Endothelial cell (in vitro differentiated cells): ENCODE results near the gene ANKRD40CL. TPM values are rescaled to one million over a fixed set of nuclear protein-coding genes. Genes with fewer than 3 reads are reported as not detected.

Experiments used
- DNase-seq: peaks from one replicate; pipeline ENCODE4 v3.0.0; 2021; ENCODE audit warnings: low spot score
- H3K27ac Mint-ChIP-seq: one replicate; pipeline ENCODE4 v1.8.0; 2021; ENCODE audit warnings: mixed read lengths, inconsistent platforms; ENCODE audit not compliant: unreplicated experiment
- H3K27me3 Mint-ChIP-seq: one replicate; pipeline ENCODE4 v1.8.0; 2021; ENCODE audit warnings: mild to moderate bottlenecking, moderate library complexity, mixed read lengths, inconsistent platforms; ENCODE audit not compliant: unreplicated experiment
- H3K36me3 Mint-ChIP-seq: one replicate; pipeline ENCODE4 v1.8.0; 2021; ENCODE audit warnings: mild to moderate bottlenecking, low read depth, mixed read lengths, inconsistent platforms; ENCODE audit not compliant: unreplicated experiment
- H3K4me1 Mint-ChIP-seq: one replicate; pipeline ENCODE4 v1.8.0; 2021; ENCODE audit warnings: mild to moderate bottlenecking, mixed read lengths, inconsistent platforms; ENCODE audit not compliant: unreplicated experiment
- H3K4me3 Mint-ChIP-seq: one replicate; pipeline ENCODE4 v1.8.0; 2021; ENCODE audit warnings: mild to moderate bottlenecking, mixed read lengths, inconsistent platforms; ENCODE audit not compliant: unreplicated experiment
- H3K9me3 Mint-ChIP-seq: one replicate; pipeline ENCODE4 v1.8.0; 2021; ENCODE audit warnings: mixed read lengths, inconsistent platforms; ENCODE audit not compliant: unreplicated experiment
- total RNA-seq: library from RNA; stranded (reverse); fragmentation: NEBNext Ultra II Directional; extraction: Animal tissue kit (Norgen Biotek cat#: 25700); gene quantifications from one replicate; pipeline ENCODE4 v1.2.1, GENCODE V29; 2021; ENCODE audit not compliant: unreplicated experiment
- TF ChIP-seq, protein P1 (sequence below): fragments of 200-600 bp; sonication (generic); IDR thresholded peaks from one replicate; pipeline ENCODE4 v1.5.0; 2021; ENCODE audit warnings: antibody characterized with exemption; ENCODE audit not compliant: unreplicated experiment

Gene ANKRD40CL
- total RNA-seq, 1 donor from 2014 or later, result not detected

DNA sequence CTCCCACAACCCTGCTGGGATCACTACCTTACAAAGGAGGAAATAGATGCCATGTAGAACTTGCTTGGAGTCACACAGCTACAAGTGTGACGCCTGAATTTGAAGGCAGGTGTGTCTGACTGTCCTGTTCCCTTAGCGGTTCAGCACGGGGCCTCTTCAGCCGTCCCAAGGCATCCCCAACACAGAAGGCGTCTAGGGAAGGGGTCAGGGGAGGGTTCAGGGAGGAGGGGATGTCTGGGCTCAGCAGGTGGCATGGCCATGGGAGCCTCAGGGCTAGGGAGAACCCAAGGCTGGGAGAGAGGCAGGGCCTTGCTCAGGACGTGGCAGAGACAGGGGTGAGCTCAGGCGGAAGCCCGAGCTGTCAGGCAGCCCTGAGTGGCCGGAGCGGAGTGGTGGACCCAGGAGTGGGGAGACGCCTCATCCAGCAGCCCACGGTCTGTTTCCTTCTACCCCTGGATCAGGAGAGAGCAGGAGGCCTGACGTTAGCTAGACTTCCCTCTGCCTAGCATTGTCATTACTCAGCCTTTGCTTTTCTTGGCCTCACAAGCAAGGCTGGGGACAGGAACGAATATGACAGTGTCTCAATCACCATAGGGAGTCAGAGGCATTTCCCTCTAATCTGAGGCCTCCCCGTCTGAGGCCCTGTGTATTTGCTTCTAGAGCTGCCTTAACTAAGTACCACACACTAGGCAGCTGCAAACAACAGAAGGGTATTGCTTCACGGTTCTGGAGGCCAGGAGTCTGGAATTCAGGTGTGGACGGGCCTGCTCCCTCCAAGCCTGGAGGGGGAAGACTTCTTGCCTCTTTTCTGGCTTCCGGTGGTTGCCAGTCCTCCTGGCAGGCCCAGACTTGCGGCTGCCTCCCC, 31.3 kb upstream of the ANKRD40CL start:
- H3K4me1 Mint-ChIP-seq, result peaks cover 19% of the 10 kb centered on the region
- peaks cover 20% of the 10 kb centered on the region for H3K27me3 Mint-ChIP-seq
- H3K9me3 Mint-ChIP-seq, result no peaks in the 10 kb centered on the region
- no peak overlapping the region for H3K4me3 Mint-ChIP-seq
- H3K36me3 Mint-ChIP-seq, result no peaks in the 10 kb centered on the region
- no peak for DNase-seq
- TF ChIP-seq, protein P1, sequence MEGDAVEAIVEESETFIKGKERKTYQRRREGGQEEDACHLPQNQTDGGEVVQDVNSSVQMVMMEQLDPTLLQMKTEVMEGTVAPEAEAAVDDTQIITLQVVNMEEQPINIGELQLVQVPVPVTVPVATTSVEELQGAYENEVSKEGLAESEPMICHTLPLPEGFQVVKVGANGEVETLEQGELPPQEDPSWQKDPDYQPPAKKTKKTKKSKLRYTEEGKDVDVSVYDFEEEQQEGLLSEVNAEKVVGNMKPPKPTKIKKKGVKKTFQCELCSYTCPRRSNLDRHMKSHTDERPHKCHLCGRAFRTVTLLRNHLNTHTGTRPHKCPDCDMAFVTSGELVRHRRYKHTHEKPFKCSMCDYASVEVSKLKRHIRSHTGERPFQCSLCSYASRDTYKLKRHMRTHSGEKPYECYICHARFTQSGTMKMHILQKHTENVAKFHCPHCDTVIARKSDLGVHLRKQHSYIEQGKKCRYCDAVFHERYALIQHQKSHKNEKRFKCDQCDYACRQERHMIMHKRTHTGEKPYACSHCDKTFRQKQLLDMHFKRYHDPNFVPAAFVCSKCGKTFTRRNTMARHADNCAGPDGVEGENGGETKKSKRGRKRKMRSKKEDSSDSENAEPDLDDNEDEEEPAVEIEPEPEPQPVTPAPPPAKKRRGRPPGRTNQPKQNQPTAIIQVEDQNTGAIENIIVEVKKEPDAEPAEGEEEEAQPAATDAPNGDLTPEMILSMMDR, result no peak
- H3K27ac Mint-ChIP-seq, result no peak overlapping the region

DNA sequence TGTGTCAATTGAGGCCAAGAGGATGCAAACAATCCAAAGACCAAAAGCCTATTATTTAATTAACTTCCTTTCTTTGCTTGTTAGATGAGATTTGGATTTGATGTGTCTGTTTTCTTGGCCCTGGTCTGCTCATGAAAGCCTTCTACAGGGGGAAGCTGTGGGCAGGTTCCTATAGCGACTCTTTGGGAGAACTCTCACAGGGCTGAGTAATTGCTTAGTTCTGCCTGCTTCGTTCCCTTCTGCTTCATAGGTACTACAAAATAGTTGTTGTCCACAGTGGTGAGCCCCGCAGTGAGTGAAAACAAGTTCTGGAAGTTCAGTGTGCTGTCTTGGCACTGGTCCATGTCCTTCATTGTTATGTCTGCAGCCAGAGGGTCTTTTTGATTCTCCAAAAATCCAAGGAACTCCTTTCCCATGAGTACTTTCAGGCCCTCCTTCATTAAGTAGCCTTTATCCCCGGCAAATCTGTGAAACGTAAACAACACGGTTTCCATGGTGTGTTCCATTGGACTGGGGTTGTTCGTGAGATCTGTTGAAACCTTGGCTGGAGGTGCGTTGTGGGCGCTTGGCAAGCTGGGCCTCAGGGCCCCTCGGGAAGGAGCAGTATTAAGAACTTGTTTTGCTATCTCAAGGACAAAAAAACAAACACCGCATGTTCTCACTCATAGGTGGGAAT, 30.0 kb upstream of the ANKRD40CL start:
- Mint-ChIP-seq H3K36me3 (no peaks in the 10 kb centered on the region), H3K9me3 (no peaks in the 10 kb centered on the region), H3K4me3 (peak overlapping the region; percentile 73), H3K27me3 (peaks cover 18% of the 10 kb centered on the region), H3K27ac (peak overlapping the region; percentile 87), H3K4me1 (peaks cover 19% of the 10 kb centered on the region)
- TF ChIP-seq, protein P1, result no peak
- DNase-seq, result no peak

DNA sequence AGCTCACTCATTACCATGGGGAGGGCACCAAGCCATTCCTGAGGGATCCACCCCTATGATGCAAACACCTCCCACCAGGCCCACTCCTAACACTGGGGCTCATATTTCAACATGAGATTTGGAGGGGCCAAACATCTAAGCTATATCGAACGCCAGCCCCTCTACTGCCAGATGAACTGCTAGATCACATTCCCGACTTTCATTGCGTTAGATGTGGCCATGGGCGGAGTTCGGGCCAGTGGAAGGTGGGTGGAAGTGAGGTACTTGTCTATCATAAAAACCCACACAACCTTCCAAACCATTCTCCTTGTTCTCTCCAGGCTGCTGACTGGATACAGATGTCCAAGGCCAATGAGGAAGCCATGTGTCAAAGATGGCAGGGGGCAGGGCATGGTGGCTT, 27.0 kb upstream of the ANKRD40CL start:
- Mint-ChIP-seq H3K9me3 (no peaks in the 10 kb centered on the region), H3K27me3 (peaks cover 21% of the 10 kb centered on the region), H3K4me1 (peaks cover 31% of the 10 kb centered on the region), H3K4me3 (no peak overlapping the region), H3K36me3 (no peaks in the 10 kb centered on the region), H3K27ac (no peak overlapping the region)
- no peak for DNase-seq
- TF ChIP-seq, protein P1, result no peak

DNA sequence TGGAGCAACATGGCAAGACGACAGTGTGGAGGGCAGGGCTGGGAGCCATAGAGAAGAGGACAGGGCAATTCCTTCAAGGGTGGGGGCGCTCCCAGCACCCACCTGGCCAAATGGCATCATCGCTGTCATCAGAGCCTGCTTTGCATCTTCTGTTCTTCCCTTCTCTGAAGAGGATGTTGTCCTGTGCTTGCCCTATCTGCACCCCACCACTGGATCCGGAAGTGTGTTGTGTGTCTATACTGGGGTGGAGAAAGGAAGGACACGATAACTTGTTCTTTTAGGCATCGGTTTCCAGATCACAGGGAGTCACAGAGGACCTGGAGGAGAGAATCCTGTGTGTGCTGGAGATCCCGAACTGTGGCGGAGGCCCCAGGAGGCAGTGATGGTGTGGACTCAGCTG, 25.7 kb upstream of the ANKRD40CL start:
- Mint-ChIP-seq H3K4me3 (no peak overlapping the region), H3K27me3 (peaks cover 21% of the 10 kb centered on the region), H3K36me3 (peaks cover 4% of the 10 kb centered on the region), H3K27ac (no peak overlapping the region), H3K9me3 (no peaks in the 10 kb centered on the region), H3K4me1 (peaks cover 23% of the 10 kb centered on the region)
- DNase-seq, result no peak
- TF ChIP-seq, protein P1, result no peak

DNA sequence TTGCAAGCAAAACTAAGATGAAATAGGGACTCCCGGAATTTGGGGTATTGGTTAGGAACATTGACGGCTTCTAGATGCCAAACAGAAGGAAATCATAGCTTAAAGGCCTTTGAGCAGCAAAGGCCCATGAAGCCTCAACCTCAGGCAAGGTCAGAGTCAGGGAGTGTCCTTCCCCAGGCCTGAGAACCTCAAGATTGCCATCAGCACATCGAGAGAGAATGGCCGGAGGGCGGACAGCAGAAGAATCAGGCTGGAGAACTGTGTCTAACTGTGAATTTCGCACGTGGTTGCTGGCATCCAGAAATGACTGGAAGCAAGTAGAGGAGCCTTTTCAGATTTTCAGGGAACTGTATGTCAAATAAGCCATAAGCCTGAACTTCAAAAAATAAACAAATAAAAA, 24.8 kb upstream of the ANKRD40CL start:
- Mint-ChIP-seq H3K36me3 (peaks cover 4% of the 10 kb centered on the region), H3K27me3 (peaks cover 16% of the 10 kb centered on the region), H3K4me1 (peaks cover 17% of the 10 kb centered on the region), H3K9me3 (no peaks in the 10 kb centered on the region), H3K4me3 (no peak overlapping the region), H3K27ac (no peak overlapping the region)
- TF ChIP-seq, protein P1, result no peak
- DNase-seq, result no peak
